Measurements from ENCODE around the gene COL16A1.

Gene COL16A1

GRCh38 chr1:31645274-31645568 lies 58.6 kb downstream of the COL16A1 start:
- DNase-seq = no peak

GRCh38 chr1:31644560-31645273 lies 59.1 kb downstream of the COL16A1 start, which contains the start of gene PEF1:
Gene PEF1, minus strand, starts transcription at chr1:31644876. Its CDS starts 12 bp downstream, at chr1:31644864.
- DNase-seq = peak; percentile 97 to 98

DNA sequence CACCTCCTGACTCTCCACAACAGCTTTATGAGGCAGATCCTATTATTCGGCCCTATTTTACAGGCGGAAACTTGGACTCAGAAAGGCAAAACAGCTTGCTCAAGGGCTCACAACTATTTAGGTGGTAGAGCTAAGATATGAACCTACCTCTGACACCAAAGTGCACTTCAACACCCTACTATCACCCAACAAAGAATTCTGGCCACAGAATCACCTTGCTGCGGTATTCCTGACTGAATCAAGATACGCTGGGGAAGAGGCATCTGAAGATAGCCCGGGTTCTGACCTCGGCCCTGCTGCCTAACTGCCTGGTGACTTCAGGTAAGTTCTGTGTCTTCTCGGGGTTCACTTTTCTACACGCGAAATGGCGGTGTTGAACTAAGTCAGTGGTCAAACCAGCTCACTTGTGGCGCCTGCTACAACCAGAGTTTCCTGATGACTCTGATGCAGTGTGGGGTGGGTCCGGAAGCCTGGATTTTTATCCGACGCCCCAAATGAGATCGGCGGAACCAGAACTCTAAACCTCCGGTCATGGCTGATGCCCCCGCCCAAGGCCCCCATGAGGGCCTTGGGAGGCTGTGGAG lies 59.7 kb downstream of the COL16A1 start:
- no peak for DNase-seq

DNA sequence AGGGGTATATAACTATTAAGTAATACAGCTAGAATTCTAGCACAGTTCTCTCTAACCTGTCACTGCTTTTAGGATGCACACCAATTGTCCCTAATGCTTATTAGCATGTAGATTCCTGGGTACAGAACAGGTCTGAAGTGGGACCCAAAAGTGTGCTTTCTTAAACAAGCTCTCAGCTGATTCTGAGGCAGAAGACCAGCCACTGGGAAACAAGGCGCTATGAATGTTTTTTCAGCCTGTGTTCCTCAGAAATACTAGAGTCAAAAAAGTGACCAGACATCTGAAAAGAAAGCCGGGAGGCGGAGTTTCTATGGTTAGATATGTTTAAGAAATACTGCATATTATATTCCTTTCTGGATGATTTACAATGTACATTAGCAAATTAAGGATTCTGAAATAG lies 60.9 kb downstream of the COL16A1 start:
- no peak for DNase-seq

GRCh38 chr1:31642366-31642765 lies 61.5 kb downstream of the COL16A1 start:
- no peak for DNase-seq

- no peak for DNase-seq
Observed at GRCh38 chr1:31640964-31641363, 62.9 kb downstream of the COL16A1 start.

GRCh38 chr1:31640179-31640578 lies 63.6 kb downstream of the COL16A1 start:
- no peak for DNase-seq

GRCh38 chr1:31639543-31639942 lies 64.3 kb downstream of the COL16A1 start:
- DNase-seq = no peak

DNA sequence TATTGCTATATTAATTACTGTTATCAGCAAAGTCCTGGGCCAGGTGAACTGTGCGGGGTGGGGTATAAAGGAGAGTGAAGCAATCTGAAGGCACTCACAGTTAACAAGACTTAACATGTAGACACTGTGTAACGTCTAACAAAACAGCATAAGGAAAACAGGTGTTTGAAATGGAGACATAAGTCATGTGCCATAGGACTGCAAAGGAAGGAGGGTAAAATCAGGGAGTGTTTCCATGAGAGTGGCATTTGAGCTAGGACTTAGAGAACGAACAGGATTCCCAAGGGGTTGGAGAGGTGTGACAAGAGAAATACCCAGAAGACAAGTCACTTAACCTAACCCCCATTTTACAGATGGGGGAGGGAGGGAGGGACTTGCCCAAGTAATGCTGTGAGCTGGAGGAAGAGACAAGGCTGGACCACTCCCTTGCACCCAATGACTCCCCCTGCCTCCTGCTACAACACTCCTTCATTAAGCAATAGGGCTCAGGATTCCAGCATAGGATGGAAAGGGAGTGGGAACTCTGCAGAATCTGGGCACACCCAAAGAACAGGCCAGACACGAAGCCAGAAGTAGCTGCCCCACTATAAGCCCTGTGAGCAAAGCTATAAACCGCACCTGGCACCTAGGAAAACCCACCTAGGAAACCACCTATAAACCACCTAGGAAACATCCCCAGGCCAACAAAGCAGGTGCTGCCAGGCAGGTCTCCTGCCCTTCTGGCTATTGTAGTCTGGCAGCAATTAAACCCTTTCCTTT lies 65.7 kb downstream of the COL16A1 start:
- no peak for DNase-seq

DNA sequence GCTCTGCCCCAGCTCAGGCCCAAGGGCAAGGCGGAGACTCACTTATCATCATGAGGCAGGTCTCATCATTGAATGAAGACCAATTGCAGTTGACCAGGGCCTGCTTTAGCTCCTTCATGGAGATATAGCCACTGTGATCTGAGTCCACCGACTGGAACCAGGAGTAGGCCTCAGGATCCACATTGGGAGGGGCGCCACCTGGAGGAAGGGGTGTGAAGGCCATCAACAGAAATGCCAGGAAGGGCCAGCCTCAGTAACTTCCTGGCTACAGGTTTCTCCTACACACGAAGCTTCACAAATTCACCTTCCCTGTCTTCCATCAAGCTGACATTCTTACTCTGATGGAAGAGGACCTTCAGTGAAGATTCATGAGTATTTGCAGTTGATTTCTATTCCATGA lies 70.7 kb downstream of the COL16A1 start:
- DNase-seq = no peak

DNA sequence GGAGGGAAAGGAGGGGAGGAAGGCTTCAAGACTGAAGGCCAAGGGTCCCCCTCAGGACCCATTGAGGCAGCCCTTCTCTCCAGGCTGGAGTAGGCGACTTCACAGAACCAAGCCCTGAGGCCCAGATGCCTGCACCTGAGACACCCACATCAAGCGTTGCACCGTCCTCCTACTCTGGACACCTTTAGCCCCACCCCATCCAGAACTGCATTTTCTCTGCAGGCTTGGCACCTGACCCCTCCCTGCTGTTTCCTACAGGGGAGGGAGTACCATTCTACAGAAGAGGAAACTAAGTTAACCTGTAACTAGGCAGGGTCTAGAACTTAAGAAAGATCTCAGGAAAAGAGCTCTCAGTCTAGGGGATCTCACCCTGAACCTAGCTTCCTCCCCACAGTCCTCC lies 71.2 kb downstream of the COL16A1 start:
- DNase-seq = no peak

DNA sequence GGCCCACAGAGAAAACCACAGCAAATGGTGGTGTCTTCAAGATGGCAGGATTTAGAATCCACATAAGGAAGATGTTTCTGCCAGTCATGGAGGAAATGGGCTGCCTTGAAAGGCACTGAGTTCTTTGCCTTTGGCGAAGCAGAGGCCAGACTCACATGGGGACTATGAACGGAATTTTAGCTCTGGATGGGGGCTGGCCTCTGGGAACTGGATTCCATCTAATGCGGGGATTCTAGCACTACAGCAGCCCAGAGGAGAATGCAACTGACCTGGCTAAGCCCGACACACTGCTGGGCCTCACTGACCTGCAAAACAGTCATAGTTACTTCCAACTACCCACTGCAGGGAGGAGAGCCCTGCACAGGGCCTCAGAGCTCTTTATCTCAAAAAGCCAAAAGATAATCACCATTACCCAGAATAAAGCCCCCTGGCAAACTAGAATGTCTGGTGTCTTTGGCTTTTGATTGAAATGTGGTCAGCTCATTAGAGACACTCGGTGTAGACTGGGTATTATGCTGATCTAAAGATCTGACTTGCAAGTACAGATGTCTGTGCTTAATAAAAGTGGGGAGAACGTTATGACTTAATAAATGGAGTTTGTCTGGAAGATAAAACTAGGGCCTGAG lies 74.8 kb downstream of the COL16A1 start:
- no peak for DNase-seq

- peak in 1 of 2 donors; percentile 43 for DNase-seq
Observed at GRCh38 chr1:31627930-31628559, 75.8 kb downstream of the COL16A1 start.

- no peak for DNase-seq
Observed at GRCh38 chr1:31627301-31627929, 76.4 kb downstream of the COL16A1 start.

DNA sequence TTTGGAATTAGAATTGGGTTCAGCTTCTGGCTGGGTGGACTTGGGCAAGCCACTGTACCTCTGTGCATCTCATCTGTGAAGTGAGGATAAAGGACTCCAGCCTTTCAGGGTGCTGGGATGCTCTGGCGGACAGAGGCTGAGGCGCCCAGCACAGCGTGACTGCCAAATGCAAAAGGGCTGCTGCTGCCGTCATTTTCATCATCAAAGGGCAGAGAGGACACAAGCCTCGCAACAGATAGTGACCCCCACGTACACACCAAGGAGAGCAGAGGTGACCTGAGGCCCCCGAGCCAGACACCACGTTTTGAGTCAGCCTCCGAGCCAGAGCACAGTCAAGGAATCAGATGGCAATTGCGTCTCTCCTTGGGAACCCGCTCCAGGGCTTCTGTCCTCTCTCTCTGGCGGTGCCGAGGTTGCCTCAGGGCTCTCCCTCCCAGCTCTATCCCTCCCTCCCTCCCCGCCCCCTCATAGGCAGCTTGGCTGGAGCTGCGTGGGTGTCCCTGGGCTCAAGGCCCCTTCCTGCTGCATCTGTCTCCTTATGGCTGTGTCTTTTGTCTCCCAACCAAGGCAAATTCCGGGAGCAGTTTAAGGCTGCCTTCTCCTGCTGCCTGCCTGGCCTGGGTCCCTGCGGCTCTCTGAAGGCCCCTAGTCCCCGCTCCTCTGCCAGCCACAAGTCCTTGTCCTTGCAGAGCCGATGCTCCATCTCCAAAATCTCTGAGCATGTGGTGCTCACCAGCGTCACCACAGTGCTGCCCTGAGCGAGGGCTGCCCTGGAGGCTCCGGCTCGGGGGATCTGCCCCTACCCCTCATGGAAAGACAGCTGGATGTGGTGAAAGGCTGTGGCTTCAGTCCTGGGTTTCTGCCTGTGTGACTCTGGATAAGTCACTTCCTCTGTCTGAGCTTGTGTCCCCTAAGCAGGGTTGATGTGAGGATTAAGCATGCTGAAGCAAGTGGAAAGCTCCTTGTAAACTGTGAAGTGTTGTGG lies 77.3 kb downstream of the COL16A1 start:
- no peak for DNase-seq

- no peak for DNase-seq
Observed at GRCh38 chr1:31625561-31626222, 78.1 kb downstream of the COL16A1 start.

DNA sequence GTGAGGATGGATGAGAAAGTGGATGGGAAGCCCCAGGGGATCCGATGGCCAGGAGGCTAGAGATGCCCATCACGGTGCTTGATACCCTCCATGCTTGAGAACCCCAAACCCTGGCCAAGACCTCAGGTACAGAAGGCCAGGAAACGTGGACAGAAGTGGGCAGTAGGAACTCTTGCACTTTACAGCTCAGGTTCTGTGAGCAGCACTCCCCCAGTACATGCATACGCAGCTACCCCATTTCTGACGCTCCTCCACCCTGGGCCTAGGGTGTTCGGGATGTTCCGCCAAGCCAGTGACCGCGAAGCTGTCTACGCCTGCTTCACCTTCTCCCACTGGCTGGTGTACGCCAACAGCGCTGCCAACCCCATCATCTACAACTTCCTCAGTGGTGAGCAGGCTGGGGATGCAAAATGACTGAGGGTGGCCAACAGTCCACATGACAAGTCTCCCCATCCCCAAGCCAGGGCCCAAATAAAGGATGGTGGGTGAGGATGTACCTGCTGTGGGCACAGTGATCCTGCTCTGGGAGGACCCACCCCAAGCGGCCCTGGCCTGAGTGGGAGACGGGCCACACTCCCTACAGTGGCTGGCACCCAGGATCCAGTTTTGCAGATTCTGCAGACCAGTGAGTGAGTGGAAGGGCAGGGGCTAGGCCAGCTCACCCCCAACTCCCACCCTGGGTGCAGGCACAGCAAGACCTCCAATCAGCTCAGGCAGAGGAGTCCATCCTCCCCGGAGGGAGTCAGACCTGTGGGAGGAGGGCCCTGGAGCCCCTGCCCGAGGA lies 78.9 kb downstream of the COL16A1 start:
- no peak for DNase-seq

DNA sequence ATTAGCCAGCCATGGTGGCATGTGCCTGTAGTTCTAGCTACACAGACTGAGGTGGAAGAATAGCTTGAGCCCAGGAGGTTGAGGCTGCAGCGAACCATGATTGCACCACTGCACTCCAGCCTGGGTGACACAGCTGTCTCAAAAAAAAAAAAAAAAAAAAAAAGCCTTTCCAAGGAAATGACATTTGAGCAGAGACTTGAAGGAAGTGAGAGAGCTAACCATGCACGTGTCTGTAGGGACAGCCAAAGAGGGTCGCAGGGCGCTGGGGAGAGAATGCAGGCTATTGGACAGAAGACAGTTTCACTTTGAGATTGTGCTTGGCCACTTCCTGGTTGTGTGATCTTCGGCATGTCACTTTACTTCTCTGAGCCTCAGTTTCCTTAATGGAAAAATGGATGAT lies 79.5 kb downstream of the COL16A1 start:
- DNase-seq = no peak

DNA sequence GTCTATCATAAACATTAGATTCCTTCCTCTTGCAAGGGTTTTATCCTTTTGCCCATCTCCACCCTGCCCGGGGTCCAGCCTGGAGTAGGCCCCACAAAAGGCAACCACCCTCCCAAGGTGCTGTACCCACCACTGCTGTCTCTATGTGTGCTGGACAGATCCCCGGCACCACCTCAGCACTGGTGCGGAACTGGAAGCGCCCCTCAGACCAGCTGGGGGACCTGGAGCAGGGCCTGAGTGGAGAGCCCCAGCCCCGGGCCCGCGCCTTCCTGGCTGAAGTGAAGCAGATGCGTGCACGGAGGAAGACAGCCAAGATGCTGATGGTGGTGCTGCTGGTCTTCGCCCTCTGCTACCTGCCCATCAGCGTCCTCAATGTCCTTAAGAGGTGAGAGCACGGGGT lies 80.5 kb downstream of the COL16A1 start:
- no peak for DNase-seq

Data from hippocampal formation (tissue), 2 donors.